HepG2 (cell line): ENCODE measurements around the gene MMP7. TPM values are rescaled to one million over a fixed set of nuclear protein-coding genes. Genes with fewer than 3 reads are reported as not detected.

ENCODE experiments used
- ATAC-seq: fragments of 200-7000 bp; cut with Tn5 transposase; 3 replicates; pipeline ENCODE4 v1.9.1; 2020; ENCODE audit warnings: mild to moderate bottlenecking, moderate library complexity
- BruUV-seq: library from RNA; stranded (reverse); fragments of 400-500 nt; replicated peaks from 2 replicates; lab custom pipeline; 2021; lab: Mats Ljungman, UMichigan
- CTCF ChIA-PET: fragments of 300-600 bp; formaldehyde crosslinking; extraction: SDS; loops from one replicate; lab custom pipeline; 2021; ENCODE audit warnings: low total read pairs, inconsistent platforms, low intra/inter-chr PET ratio; lab: Yijun Ruan, JAX
- POLR2A ChIA-PET: fragments of 350-600 bp; sonication (Branson Sonifier 250); formaldehyde crosslinking; loops from one replicate; lab custom pipeline; 2020; ENCODE audit warnings: antibody characterized with exemption, inconsistent platforms; lab: Yijun Ruan, JAX
- DNase-seq: peaks from one replicate; pipeline ENCODE4 v3.0.0-alpha.2; 2015; ENCODE audit warnings: low spot score
- FAIRE-seq: peaks from 3 replicates; lab custom pipeline; 2011; peaks lifted over from hg19 to GRCh38; lab: Jason Lieb, UNC
- H2AFZ ChIP-seq: one replicate; pipeline ENCODE4 v1.6.1; 2011; ENCODE audit warnings: low read length, inconsistent platforms
- H3K27ac ChIP-seq: fragments of 300-600 bp; 3 replicates; pipeline ENCODE4 v1.8.0; 2011; ENCODE audit warnings: mixed run types, mild to moderate bottlenecking, mixed read lengths, low read length, inconsistent platforms; ENCODE audit not compliant: insufficient read depth; ENCODE audit errors: extremely low read length
- H3K27me3 ChIP-seq, 2 experiments: fragments of 200-600 bp in 1 of 2; 2 replicates in 1 of 2; 3 replicates in 1 of 2; pipeline versions ENCODE4 v1.6.0 to v1.8.0; 2011; ENCODE audit warnings: low read length in 2 of 2, mild to moderate bottlenecking in 2 of 2, moderate library complexity in 2 of 2, inconsistent platforms in 1 of 2; ENCODE audit not compliant: insufficient read depth in 2 of 2, control insufficient read depth in 1 of 2
- H3K36me3 ChIP-seq, 2 experiments: fragments of 200-600 bp in 1 of 2; replicated peaks in 1 of 2; 2 replicates in 1 of 2; 3 replicates in 1 of 2; pipeline versions ENCODE4 v1.5.1 to v1.8.0; 2011; ENCODE audit warnings: low read length in 2 of 2, inconsistent platforms in 1 of 2; ENCODE audit not compliant: insufficient read depth in 2 of 2, control insufficient read depth in 1 of 2
- H3K4me1 ChIP-seq: 2 replicates; pipeline ENCODE4 v1.5.1; 2012; ENCODE audit warnings: low read length, inconsistent platforms; ENCODE audit not compliant: insufficient read depth
- H3K4me2 ChIP-seq: 2 replicates; pipeline ENCODE4 v1.6.0; 2011; ENCODE audit warnings: low read depth, low read length, inconsistent platforms
- H3K4me3 ChIP-seq, 3 experiments: fragments of 200-600 bp in 1 of 3; sonication (generic), shearing (Covaris generic) in 1 of 3; replicated peaks in 1 of 3; 2 replicates each; pipeline ENCODE4 v1.5.1; 2011 to 2016; ENCODE audit warnings: low read length in 3 of 3, inconsistent platforms in 2 of 3, low read depth in 2 of 3, mild to moderate bottlenecking in 2 of 3, control low read depth in 1 of 3, mixed read lengths in 1 of 3; ENCODE audit not compliant: insufficient read depth in 1 of 3
- H3K79me2 ChIP-seq: one replicate; pipeline ENCODE4 v1.6.1; 2011; ENCODE audit warnings: low read length, inconsistent platforms; ENCODE audit not compliant: insufficient read depth
- H3K9ac ChIP-seq: 2 replicates; pipeline ENCODE4 v1.6.0; 2011; ENCODE audit warnings: mild to moderate bottlenecking, low read depth, low read length, inconsistent platforms; ENCODE audit not compliant: insufficient read depth
- H3K9me3 ChIP-seq: 2 replicates; pipeline ENCODE4 v1.5.1; 2012; ENCODE audit warnings: mild to moderate bottlenecking, low read length
- H4K20me1 ChIP-seq: 2 replicates; pipeline ENCODE4 v1.6.0; 2011; ENCODE audit warnings: inconsistent platforms, mild to moderate bottlenecking, low read length, moderate library complexity; ENCODE audit not compliant: insufficient read depth
- BRCA1 ChIP-seq: sonication (generic); formaldehyde crosslinking; IDR thresholded peaks from 2 replicates; pipeline ENCODE4 v1.4.0; 2020; ENCODE audit warnings: missing genetic modification reagents
- CHD2 ChIP-seq: IDR thresholded peaks from 2 replicates; pipeline ENCODE4 v1.6.1; 2011; ENCODE audit warnings: low read depth, low read length, improper control_type of control experiment
- ZFP41 ChIP-seq: sonication (generic); formaldehyde crosslinking; IDR thresholded peaks from 2 replicates; pipeline ENCODE4 v1.4.0; 2020; ENCODE audit warnings: mild to moderate bottlenecking, missing genetic modification reagents, borderline replicate concordance
- WGBS: methylation state at CpG from one replicate; pipeline ENCODE4 v1.1.6; 2017; ENCODE audit warnings: low lambda C conversion rate; 5-methylcytosine and 5-hydroxymethylcytosine counted together
- in situ Hi-C: cut with HindIII; loops from 2 replicates; pipeline ENCODE4 v1.10.0; 2017; ENCODE audit warnings: low pct_unique_long_range_greater_than_20kb; ENCODE audit not compliant: extremely low pct_ligation_motif_present
- intact Hi-C: fragments of 100-400 bp; cut with micrococcal nuclease; formaldehyde crosslinking; loops from one replicate; pipeline ENCODE4 v1.10.0; 2022; ENCODE audit not compliant: unreplicated experiment
- polyA plus RNA-seq, 8 experiments: library from polyadenylated mRNA; depleted of rRNA in 3 of 8; stranded (reverse) in 7 of 8; unstranded in 1 of 8; fragments of >200 nt; fragmentation: Illumina TruSeq in 4 of 8; extraction: Trizol in 4 of 8; gene quantifications; 2 replicates each; pipeline versions ENCODE4 v1.2.1 to v1.2.3, GENCODE V29; 2011 to 2016; ENCODE audit warnings: low read depth in 4 of 8, missing spikeins in 1 of 8, mixed read lengths in 1 of 8; ENCODE audit not compliant: insufficient read depth in 1 of 8
- total RNA-seq, 5 experiments: library from RNA; depleted of rRNA; stranded (reverse); fragments of >200 nt; fragmentation: Illumina TruSeq; extraction: Trizol; gene quantifications; 2 replicates each; pipeline ENCODE4 v1.2.3, GENCODE V29; 2016; ENCODE audit warnings: low read depth in 1 of 5

MMP7 gene
- total and polyA plus RNA-seq, 2 of the 13 experiments (the other 11 are each of a cell fraction or from before 2014, with no cell fraction given), result 0.17 TPM; not detected in 1

GRCh38 chr11:102577182-102577581 lies 46.6 kb upstream of the MMP7 start:
- Histone ChIP-seq H3K36me3 (no peaks in the 10 kb centered on the region), H3K4me3 (no peak overlapping the region), H3K9me3 (no peaks in the 10 kb centered on the region), H3K4me2 (no peak overlapping the region), H3K9ac (no peak overlapping the region), H3K4me1 (peaks cover 18% of the 10 kb centered on the region), H3K27me3 (no peaks in the 10 kb centered on the region), H3K79me2 (no peaks in the 10 kb centered on the region), H4K20me1 (no peaks in the 10 kb centered on the region), H3K27ac (no peak overlapping the region), H2AFZ (no peak overlapping the region)
- CTCF ChIA-PET, result no interaction called here
- DNase-seq, result no peak
- POLR2A ChIA-PET, result no interaction called here
- TF ChIP-seq ZFP41 (CRISPR knock-in tag) (no peak), BRCA1 (CRISPR knock-in tag) (no peak)
- BruUV-seq, result no TSS peak
- no peak for ATAC-seq
- FAIRE-seq, result no peak
- in situ Hi-C loops (no loop called here), intact Hi-C loops (no loop called here)

- POLR2A ChIA-PET, result no interaction called here
- H3K9ac ChIP-seq, result no peak overlapping the region
- no peaks in the 10 kb centered on the region for H3K79me2 ChIP-seq
- no peak overlapping the region for H3K4me2 ChIP-seq
- CTCF ChIA-PET, result no interaction called here
- no peak overlapping the region for H2AFZ ChIP-seq
- ATAC-seq (no peak), DNase-seq (no peak), FAIRE-seq (no peak)
- H3K36me3 ChIP-seq, result no peaks in the 10 kb centered on the region
- H4K20me1 ChIP-seq, result no peaks in the 10 kb centered on the region
- peaks cover 16% of the 10 kb centered on the region for H3K4me1 ChIP-seq
- no peak overlapping the region for H3K27ac ChIP-seq
- intact Hi-C loops, result no loop called here
- H3K4me3 ChIP-seq, result no peak overlapping the region
- in situ Hi-C loops, result no loop called here
- WGBS, result 41% methylated on average over 3 of the region's 3 CpGs
- H3K9me3 ChIP-seq, result no peaks in the 10 kb centered on the region
- no TSS peak for BruUV-seq
- TF ChIP-seq CHD2, result no peak
- no peaks in the 10 kb centered on the region for H3K27me3 ChIP-seq
Observed at GRCh38 chr11:102576350-102576749, 45.8 kb upstream of the MMP7 start.
